ENCODE results near the gene HEPN1. TPM values are rescaled to one million over a fixed set of nuclear protein-coding genes. Genes with fewer than 3 reads are reported as not detected.
A peak's percentile ranks its signal among the peaks of the same experiment; 100 is the strongest.

Gene HEPN1
- total RNA-seq, 2 donors from 2014 or later = not detected

DNA sequence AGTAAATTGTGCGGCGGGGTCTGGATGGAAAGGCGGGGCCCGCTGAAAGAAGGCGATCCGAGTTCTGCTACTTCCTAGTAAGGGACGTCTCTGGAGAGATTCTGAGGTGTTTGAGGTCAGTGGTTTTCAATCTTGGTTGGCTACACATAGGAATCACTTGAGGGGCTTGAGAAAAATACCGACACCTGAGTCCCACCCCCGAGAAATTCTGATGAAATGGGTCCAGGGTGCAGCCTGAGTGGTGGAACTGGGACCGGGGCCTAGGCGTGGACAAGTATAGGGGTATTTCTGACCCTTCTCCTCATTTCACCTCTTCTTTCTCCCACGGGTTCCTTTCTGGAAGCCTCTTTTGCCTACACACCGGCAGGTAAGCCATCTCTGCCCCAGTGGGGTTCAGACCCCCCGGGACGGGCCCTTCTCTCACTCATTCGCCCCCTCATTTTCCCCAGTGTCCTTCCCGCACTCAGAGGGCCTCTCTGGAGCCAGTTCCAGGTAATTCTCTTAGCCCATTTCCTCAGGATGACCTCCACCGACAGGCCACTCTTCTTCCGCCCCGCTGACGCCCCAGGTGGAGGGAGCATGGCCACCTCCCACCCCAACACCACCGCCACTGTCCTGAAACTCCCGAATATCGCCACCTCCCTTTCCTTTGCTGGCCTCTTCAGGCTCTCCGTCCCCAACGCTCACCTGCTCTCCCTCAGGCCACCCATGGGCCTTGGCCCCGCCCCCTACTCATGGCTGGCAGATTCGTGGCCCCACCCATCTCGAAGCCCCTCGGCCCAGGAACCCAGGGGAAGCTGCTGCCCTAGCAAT is 42.0 kb upstream of the HEPN1 start:
- H3K4me3 ChIP-seq = peak overlapping the region; percentile 51
- DNase-seq = no peak
- intact Hi-C loops (cut with DNase I) = no loop called here
- TF ChIP-seq, protein P1, sequence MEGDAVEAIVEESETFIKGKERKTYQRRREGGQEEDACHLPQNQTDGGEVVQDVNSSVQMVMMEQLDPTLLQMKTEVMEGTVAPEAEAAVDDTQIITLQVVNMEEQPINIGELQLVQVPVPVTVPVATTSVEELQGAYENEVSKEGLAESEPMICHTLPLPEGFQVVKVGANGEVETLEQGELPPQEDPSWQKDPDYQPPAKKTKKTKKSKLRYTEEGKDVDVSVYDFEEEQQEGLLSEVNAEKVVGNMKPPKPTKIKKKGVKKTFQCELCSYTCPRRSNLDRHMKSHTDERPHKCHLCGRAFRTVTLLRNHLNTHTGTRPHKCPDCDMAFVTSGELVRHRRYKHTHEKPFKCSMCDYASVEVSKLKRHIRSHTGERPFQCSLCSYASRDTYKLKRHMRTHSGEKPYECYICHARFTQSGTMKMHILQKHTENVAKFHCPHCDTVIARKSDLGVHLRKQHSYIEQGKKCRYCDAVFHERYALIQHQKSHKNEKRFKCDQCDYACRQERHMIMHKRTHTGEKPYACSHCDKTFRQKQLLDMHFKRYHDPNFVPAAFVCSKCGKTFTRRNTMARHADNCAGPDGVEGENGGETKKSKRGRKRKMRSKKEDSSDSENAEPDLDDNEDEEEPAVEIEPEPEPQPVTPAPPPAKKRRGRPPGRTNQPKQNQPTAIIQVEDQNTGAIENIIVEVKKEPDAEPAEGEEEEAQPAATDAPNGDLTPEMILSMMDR (IDR thresholded peaks at IDR 0.05) = no peak
- no peaks in the 10 kb centered on the region for H3K36me3 ChIP-seq
- peaks cover 2% of the 10 kb centered on the region for H3K27me3 ChIP-seq
- peaks cover 6% of the 10 kb centered on the region for H3K4me1 ChIP-seq
- H3K9me3 ChIP-seq = no peaks in the 10 kb centered on the region
- peak overlapping the region; percentile 26 to 74 for H3K9ac ChIP-seq (ENCODE audit: low read depth in 2 of 2, low read length in 2 of 2)
- peak overlapping the region; percentile 72 for H3K27ac ChIP-seq

GRCh38 chr11:124877631-124877909 is 41.5 kb upstream of the HEPN1 start:
- no peaks in the 10 kb centered on the region for H3K9me3 ChIP-seq
- no peak overlapping the region for H3K27ac ChIP-seq
- intact Hi-C loops (cut with DNase I) = no loop called here
- H3K36me3 ChIP-seq = no peaks in the 10 kb centered on the region
- TF ChIP-seq, protein P1 (IDR thresholded peaks at IDR 0.05) = no peak
- DNase-seq = no peak
- peaks cover 6% of the 10 kb centered on the region for H3K4me1 ChIP-seq
- no peak overlapping the region for H3K4me3 ChIP-seq
- H3K9ac ChIP-seq (ENCODE audit: low read depth in 2 of 2, low read length in 2 of 2) = peak overlapping the region in 1 of 2 donors; percentile 41
- H3K27me3 ChIP-seq = no peaks in the 10 kb centered on the region

DNA sequence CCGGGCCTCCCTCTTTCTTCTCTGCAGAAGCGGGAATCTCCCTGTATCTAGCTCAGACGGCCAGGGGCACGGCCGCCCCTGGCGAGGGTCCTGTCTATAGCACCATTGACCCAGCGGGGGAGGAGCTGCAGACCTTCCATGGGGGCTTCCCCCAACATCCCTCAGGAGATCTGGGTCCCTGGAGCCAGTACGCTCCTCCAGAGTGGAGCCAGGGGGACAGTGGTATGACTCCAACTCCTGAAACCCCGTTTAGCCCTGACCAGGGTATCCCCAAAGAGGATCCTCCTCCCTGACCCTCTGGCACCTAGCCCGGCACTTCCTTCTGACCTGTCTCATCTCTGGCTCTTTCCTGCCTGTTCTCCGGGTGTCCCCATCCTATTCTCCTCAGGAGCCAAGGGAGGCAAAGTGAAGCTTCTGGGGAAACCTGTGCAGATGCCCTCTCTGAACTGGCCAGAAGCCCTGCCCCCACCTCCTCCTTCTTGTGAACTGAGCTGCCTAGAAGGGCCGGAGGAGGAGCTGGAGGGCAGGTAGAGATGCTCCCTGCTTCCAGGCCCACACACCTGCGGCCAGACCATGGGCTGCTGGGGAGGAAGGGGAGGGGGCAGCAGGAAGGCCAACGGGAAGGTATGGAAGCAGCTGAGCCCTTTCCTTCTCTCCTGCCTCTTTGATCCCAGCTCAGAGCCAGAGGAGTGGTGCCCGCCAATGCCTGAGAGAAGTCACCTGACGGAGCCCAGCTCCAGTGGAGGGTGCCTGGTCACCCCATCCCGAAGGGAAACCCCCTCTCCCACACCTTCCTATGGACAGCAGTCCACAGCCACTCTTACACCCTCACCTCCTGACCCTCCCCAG is 40.9 kb upstream of the HEPN1 start:
- H3K27me3 ChIP-seq = no peaks in the 10 kb centered on the region
- no peak overlapping the region for H3K27ac ChIP-seq
- H3K4me1 ChIP-seq = peaks cover 6% of the 10 kb centered on the region
- DNase-seq = no peak
- peak overlapping the region in 1 of 2 donors; percentile 41 for H3K9ac ChIP-seq (ENCODE audit: low read depth in 2 of 2, low read length in 2 of 2)
- intact Hi-C loops (cut with DNase I) = no loop called here
- TF ChIP-seq, protein P1 (IDR thresholded peaks at IDR 0.05) = no peak
- H3K36me3 ChIP-seq = no peaks in the 10 kb centered on the region
- no peak overlapping the region for H3K4me3 ChIP-seq
- no peaks in the 10 kb centered on the region for H3K9me3 ChIP-seq

- intact Hi-C loops (cut with DNase I) = no loop called here
- TF ChIP-seq, protein P1 (IDR thresholded peaks at IDR 0.05) = no peak
- H3K9me3 ChIP-seq = no peaks in the 10 kb centered on the region
- H3K36me3 ChIP-seq = no peaks in the 10 kb centered on the region
- no peak overlapping the region for H3K4me3 ChIP-seq
- DNase-seq = no peak
- H3K27ac ChIP-seq = no peak overlapping the region
- H3K4me1 ChIP-seq = peaks cover 6% of the 10 kb centered on the region
- H3K9ac ChIP-seq (ENCODE audit: low read depth in 2 of 2, low read length in 2 of 2) = no peak overlapping the region
- no peaks in the 10 kb centered on the region for H3K27me3 ChIP-seq
These were observed 40.1 kb upstream of the HEPN1 start for GRCh38 chr11:124878759-124879492.

DNA sequence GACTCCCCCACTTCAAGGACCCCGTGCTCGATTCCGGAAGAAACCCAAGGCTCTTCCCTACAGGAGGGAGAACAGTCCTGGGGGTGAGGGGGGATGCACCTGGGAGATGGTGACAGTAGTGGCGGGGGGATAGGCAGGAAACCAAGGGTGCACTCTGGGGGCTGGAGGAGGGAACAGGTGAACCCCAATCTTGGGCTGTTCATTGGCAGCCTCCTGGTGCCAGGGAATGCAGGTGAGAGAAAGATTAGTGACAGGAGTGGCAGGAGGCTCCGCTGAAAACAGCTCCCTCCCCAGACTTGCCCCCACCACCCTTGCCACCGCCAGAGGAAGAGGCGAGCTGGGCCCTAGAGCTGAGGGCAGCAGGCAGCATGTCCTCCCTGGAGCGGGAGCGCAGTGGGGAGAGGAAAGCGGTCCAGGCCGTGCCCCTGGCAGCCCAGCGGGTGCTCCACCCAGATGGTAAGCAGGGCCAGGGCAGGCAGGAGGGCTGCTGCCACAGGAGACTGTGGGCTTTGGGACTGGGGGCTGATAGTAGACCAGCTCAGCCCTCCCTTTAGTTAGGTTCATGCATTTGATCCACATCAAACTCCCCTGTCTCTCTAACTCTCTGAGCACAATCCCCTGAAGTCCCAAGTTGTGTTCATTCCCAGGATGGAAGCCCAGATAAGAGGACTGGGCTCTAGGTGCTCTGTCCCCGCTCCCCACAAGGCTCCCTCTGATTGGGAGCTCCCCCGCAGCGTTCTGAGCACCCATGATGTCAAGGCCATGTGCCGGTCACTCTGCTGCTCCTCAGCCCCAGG is 39.4 kb upstream of the HEPN1 start:
- DNase-seq = no peak
- Histone ChIP-seq H3K27me3 (no peaks in the 10 kb centered on the region), H3K9me3 (no peaks in the 10 kb centered on the region), H3K4me1 (peaks cover 6% of the 10 kb centered on the region), H3K36me3 (no peaks in the 10 kb centered on the region), H3K9ac (ENCODE audit: low read depth in 2 of 2, low read length in 2 of 2) (no peak overlapping the region), H3K4me3 (no peak overlapping the region), H3K27ac (no peak overlapping the region)
- TF ChIP-seq, protein P1 (IDR thresholded peaks at IDR 0.05) = no peak
- intact Hi-C loops (cut with DNase I) = no loop called here
